ENCODE data around the gene CTAG1A. TPM values are rescaled to one million over a fixed set of nuclear protein-coding genes. Genes with fewer than 3 reads are reported as not detected.

CTAG1A gene
- total and polyA plus RNA-seq, 9 of the 15 experiments (the other 6 are each of a cell fraction or from before 2014, with no cell fraction given): 0.32 TPM; not detected in 8

- TF ChIP-seq ZBTB11 (CRISPR knock-in tag; IDR thresholded peaks at IDR 0.05): peak in 2 of 3 experiments; percentile 69 to 90; a peak in 5 of 6 replicates
- peak; percentile 85 for TF ChIP-seq EGR1 (conservative IDR thresholded peaks at IDR 0.05)
- peak; percentile 60 for TF ChIP-seq PRDM10 (IDR thresholded peaks at IDR 0.05; ENCODE audit: partially characterized antibody)
- no peak for TF ChIP-seq FOSL1 (tag; conservative IDR thresholded peaks at IDR 0.05)
- no peak for TF ChIP-seq HOXB6 (CRISPR knock-in tag; IDR thresholded peaks at IDR 0.05; ENCODE audit: borderline replicate concordance)
- peak; percentile 90 for TF ChIP-seq PHF20 (IDR thresholded peaks at IDR 0.05; ENCODE audit: partially characterized antibody)
- TF ChIP-seq EP300 (IDR thresholded peaks at IDR 0.05; ENCODE audit: low read length): peak; percentile 9; the same call in 1 of the 2 replicates
- 0 out of 4 replicates have a peak, but pooled peaks of 1 of the 2 experiments have one; percentile 49 for TF ChIP-seq TEAD1 (CRISPR knock-in tag; IDR thresholded peaks at IDR 0.05)
- peak; percentile 15; the same call in 1 of the 2 replicates for TF ChIP-seq ESRRA (IDR thresholded peaks at IDR 0.05; ENCODE audit: borderline replicate concordance, low read depth)
- TF ChIP-seq TBP (optimal IDR thresholded peaks at IDR 0.05; ENCODE audit: low read depth, low read length): peak; percentile 38
- TF ChIP-seq FOS (IDR thresholded peaks at IDR 0.05; ENCODE audit: extremely low read depth, insufficient read length): no peak
- peak in 1 of 2 experiments; percentile 78; a peak in 3 of 4 replicates for TF ChIP-seq MAZ (CRISPR knock-in tag; conservative IDR thresholded peaks at IDR 0.05 in 1 of 2, IDR thresholded peaks at IDR 0.05 in 1 of 2)
- TF ChIP-seq YY1 (IDR thresholded peaks at IDR 0.05; ENCODE audit: borderline replicate concordance in 1 of 3, control insufficient read depth in 1 of 3, extremely low read depth in 1 of 3, insufficient read depth in 3 of 3, insufficient read length in 1 of 3, insufficient replicate concordance in 2 of 3, low read depth in 1 of 3, low read length in 2 of 3): peak in 1 of 3 experiments; percentile 36
- TF ChIP-seq TFAM (CRISPR knock-in tag; conservative IDR thresholded peaks at IDR 0.05): no peak
- TF ChIP-seq HSF4 (CRISPR knock-in tag; IDR thresholded peaks at IDR 0.05; ENCODE audit: borderline replicate concordance): no peak
- TF ChIP-seq ELF1 (tag; IDR thresholded peaks at IDR 0.05): peak; percentile 97
- TF ChIP-seq ZNF354B (CRISPR knock-in tag; IDR thresholded peaks at IDR 0.05): no peak
- peak; percentile 90 for TF ChIP-seq SP1 (CRISPR knock-in tag; IDR thresholded peaks at IDR 0.05)
Observed at GRCh38 chrX:154547245-154548027, 37.5 kb upstream of the CTAG1A start, which contains the start of gene IKBKG (continued).
